COLO829 (cell line): ENCODE measurements around the gene ZNF236.
"Not testable (repeated sequence)": the region's sequence is repeated elsewhere in the genome, so short reads cannot be mapped to it uniquely, and the experiment has no call there.

Source experiments
- DNase-seq: peaks from one replicate; pipeline ENCODE4 v3.0.0; 2012; ENCODE audit warnings: low spot score

Gene ZNF236

GRCh38 chr18:76908277-76908676 is 85.9 kb downstream of the ZNF236 start:
- no peak for DNase-seq

GRCh38 chr18:76909439-76909838 is 87.1 kb downstream of the ZNF236 start:
- DNase-seq, result no peak

GRCh38 chr18:76911440-76911839 is 89.1 kb downstream of the ZNF236 start:
- DNase-seq, result no peak

- no peak for DNase-seq
Measured at GRCh38 chr18:76913583-76913982, 91.2 kb downstream of the ZNF236 start.

- no peak for DNase-seq
Measured at GRCh38 chr18:76914314-76914713, 92.0 kb downstream of the ZNF236 start.

GRCh38 chr18:76914796-76915195 is 92.4 kb downstream of the ZNF236 start:
- DNase-seq, result no peak

- DNase-seq, result no peak
Measured at GRCh38 chr18:76915456-76915855, 93.1 kb downstream of the ZNF236 start.

- DNase-seq, result no peak
Measured at GRCh38 chr18:76920974-76921373, 98.6 kb downstream of the ZNF236 start.

GRCh38 chr18:76922107-76922506 is 99.8 kb downstream of the ZNF236 start:
- DNase-seq, result peak; percentile 6

GRCh38 chr18:76923485-76924085 is 101.2 kb downstream of the ZNF236 start:
- no peak for DNase-seq

GRCh38 chr18:76925501-76925900 is 103.1 kb downstream of the ZNF236 start:
- no peak for DNase-seq

- DNase-seq, result no peak
Measured at GRCh38 chr18:76927223-76927725, 104.9 kb downstream of the ZNF236 start.

GRCh38 chr18:76928179-76928868 is 106.0 kb downstream of the ZNF236 start:
- no peak for DNase-seq

GRCh38 chr18:76931171-76931570 is 108.8 kb downstream of the ZNF236 start:
- DNase-seq, result no peak

- DNase-seq, result no peak
Measured at GRCh38 chr18:76932026-76932819, 109.9 kb downstream of the ZNF236 start.

GRCh38 chr18:76935722-76936337 is 113.5 kb downstream of the ZNF236 start:
- no peak for DNase-seq

GRCh38 chr18:76936877-76937276 is 114.5 kb downstream of the ZNF236 start:
- no peak for DNase-seq

GRCh38 chr18:76937597-76937996 is 115.2 kb downstream of the ZNF236 start:
- DNase-seq, result no peak

GRCh38 chr18:76938619-76939018 is 116.3 kb downstream of the ZNF236 start:
- no peak for DNase-seq

- no peak for DNase-seq
Measured at GRCh38 chr18:76941284-76941683, 118.9 kb downstream of the ZNF236 start.

GRCh38 chr18:76943542-76944339 is 121.4 kb downstream of the ZNF236 start:
- no peak for DNase-seq

GRCh38 chr18:76944346-76944745 is 122.0 kb downstream of the ZNF236 start:
- not testable (repeated sequence) for DNase-seq
